ENCODE results near the gene SLC26A11.

DNA sequence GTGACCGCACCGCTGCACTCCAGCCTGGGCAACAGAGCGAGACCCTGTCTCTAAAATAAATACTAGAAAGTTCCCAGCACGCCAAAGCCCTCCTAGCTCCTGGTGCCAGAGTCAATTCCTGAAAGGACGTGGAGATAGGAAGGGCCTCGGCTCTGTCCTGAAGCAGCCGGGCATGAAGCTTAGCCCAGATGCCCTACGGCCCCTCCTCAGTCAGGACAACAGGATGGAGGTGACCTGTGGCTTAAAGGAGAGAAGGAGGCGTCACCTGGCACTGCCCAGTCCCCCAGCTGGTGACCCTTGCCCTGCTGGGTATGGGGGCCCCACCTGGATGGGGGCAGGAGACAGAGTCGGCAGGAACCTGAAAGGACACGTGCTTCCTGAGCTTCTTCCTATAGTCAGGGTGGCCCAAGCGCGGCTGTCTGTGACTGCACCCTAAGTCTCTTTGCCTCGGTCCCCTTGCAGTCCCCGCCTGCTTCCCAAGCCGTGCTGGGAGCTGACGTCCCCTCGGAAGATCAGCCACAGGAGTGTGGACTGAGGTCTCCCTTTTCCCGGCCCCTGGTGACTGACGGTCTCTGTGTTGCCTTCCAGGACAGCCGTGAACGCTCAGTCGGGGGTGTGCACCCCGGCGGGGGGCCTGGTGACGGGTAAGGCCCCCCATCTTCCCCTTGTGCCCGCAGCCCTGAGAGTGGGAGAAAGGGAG, 25.5 kb downstream of the SLC26A11 start:
- TF ChIP-seq, protein P1, sequence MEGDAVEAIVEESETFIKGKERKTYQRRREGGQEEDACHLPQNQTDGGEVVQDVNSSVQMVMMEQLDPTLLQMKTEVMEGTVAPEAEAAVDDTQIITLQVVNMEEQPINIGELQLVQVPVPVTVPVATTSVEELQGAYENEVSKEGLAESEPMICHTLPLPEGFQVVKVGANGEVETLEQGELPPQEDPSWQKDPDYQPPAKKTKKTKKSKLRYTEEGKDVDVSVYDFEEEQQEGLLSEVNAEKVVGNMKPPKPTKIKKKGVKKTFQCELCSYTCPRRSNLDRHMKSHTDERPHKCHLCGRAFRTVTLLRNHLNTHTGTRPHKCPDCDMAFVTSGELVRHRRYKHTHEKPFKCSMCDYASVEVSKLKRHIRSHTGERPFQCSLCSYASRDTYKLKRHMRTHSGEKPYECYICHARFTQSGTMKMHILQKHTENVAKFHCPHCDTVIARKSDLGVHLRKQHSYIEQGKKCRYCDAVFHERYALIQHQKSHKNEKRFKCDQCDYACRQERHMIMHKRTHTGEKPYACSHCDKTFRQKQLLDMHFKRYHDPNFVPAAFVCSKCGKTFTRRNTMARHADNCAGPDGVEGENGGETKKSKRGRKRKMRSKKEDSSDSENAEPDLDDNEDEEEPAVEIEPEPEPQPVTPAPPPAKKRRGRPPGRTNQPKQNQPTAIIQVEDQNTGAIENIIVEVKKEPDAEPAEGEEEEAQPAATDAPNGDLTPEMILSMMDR (IDR thresholded peaks at IDR 0.05): no peak
- no peak for TF ChIP-seq POLR2A (IDR thresholded peaks at IDR 0.05)

Measured in thyroid gland (tissue), 4 donors.